Ishikawa (cell line): ENCODE data around the gene SLC35C1.

Source experiments
- CEBPB ChIP-seq: IDR thresholded peaks from 2 replicates; pipeline ENCODE4 v1.6.1; 2012
- CREB1 ChIP-seq: IDR thresholded peaks from 2 replicates; pipeline ENCODE4 v1.6.1; 2012; ENCODE audit warnings: low read depth
- EGR1 ChIP-seq: IDR thresholded peaks from 2 replicates; pipeline ENCODE4 v1.6.1; 2012
- EP300 ChIP-seq: IDR thresholded peaks from 2 replicates; pipeline ENCODE4 v1.6.1; 2012; ENCODE audit warnings: borderline replicate concordance
- FOXM1 ChIP-seq: IDR thresholded peaks from 2 replicates; pipeline ENCODE4 v1.6.1; 2012; ENCODE audit warnings: low read depth, borderline replicate concordance
- MAX ChIP-seq: IDR thresholded peaks from 2 replicates; pipeline ENCODE4 v1.6.1; 2012
- NFIC ChIP-seq: IDR thresholded peaks from 2 replicates; pipeline ENCODE4 v1.6.1; 2012
- RAD21 ChIP-seq: IDR thresholded peaks from 2 replicates; pipeline ENCODE4 v1.6.1; 2012; ENCODE audit warnings: low read depth
- TAF1 ChIP-seq: IDR thresholded peaks from 2 replicates; pipeline ENCODE4 v1.6.1; 2012; ENCODE audit warnings: low read depth, mild to moderate bottlenecking
- TEAD4 ChIP-seq: IDR thresholded peaks from 2 replicates; pipeline ENCODE4 v1.6.1; 2012
- USF1 ChIP-seq: IDR thresholded peaks from 2 replicates; pipeline ENCODE4 v1.6.1; 2012
- YY1 ChIP-seq: IDR thresholded peaks from 2 replicates; pipeline ENCODE4 v1.6.1; 2012; ENCODE audit warnings: low read depth
- TF ChIP-seq, protein P1 (sequence below): IDR thresholded peaks from 2 replicates; pipeline ENCODE4 v1.6.1; 2012; ENCODE audit warnings: low read depth, mild to moderate bottlenecking

DNA sequence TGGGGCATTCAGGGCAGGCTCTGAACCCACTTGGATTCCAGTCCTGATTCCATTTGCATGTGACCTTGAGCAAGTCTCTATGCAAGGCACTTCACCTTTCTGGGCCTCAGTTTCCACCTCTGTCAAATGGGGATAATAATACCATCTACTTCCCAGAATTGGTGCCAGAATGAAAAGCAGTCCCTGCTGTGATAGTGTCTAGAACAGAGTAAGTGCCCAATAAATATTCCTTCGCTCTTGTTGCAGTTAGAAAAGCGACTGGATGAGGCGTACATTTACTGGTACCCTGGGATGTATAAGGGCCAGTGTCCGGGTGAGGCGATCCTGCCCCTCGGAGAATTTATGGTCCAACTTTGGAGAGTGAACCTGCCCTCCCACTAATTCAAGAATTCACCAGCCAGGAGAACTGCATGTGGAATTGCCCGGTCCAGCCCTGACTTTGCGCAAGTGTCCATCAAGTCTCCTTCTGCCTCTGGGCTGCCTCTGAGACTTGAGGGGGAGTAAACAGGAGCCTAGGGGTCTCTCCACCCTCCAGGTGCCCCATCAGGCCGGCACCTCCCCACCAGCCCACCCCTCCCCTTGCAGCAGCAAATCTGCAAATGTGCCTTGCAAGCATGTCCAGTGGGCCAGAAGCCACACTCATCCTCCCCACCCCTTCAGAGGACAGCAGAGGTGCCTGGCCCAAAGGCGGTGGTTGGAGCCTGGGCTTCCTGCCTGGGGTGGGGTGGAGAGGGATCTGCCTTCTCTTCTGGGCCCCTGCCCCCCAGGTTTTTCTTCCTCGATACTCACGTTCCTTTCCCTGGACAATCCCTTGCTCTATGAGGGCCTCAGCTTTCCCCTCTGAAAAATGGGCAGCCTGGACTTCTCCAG lies 30.9 kb upstream of the SLC35C1 start:
- TF ChIP-seq CREB1 (no peak), MAX (no peak), TAF1 (no peak), EP300 (no peak), TEAD4 (no peak), YY1 (no peak), NFIC (no peak), FOXM1 (no peak), EGR1 (no peak), RAD21 (no peak), CEBPB (no peak), USF1 (no peak)
- TF ChIP-seq, protein P1, sequence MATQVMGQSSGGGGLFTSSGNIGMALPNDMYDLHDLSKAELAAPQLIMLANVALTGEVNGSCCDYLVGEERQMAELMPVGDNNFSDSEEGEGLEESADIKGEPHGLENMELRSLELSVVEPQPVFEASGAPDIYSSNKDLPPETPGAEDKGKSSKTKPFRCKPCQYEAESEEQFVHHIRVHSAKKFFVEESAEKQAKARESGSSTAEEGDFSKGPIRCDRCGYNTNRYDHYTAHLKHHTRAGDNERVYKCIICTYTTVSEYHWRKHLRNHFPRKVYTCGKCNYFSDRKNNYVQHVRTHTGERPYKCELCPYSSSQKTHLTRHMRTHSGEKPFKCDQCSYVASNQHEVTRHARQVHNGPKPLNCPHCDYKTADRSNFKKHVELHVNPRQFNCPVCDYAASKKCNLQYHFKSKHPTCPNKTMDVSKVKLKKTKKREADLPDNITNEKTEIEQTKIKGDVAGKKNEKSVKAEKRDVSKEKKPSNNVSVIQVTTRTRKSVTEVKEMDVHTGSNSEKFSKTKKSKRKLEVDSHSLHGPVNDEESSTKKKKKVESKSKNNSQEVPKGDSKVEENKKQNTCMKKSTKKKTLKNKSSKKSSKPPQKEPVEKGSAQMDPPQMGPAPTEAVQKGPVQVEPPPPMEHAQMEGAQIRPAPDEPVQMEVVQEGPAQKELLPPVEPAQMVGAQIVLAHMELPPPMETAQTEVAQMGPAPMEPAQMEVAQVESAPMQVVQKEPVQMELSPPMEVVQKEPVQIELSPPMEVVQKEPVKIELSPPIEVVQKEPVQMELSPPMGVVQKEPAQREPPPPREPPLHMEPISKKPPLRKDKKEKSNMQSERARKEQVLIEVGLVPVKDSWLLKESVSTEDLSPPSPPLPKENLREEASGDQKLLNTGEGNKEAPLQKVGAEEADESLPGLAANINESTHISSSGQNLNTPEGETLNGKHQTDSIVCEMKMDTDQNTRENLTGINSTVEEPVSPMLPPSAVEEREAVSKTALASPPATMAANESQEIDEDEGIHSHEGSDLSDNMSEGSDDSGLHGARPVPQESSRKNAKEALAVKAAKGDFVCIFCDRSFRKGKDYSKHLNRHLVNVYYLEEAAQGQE: no peak
